ENCODE data around the gene DHX29.

DNA sequence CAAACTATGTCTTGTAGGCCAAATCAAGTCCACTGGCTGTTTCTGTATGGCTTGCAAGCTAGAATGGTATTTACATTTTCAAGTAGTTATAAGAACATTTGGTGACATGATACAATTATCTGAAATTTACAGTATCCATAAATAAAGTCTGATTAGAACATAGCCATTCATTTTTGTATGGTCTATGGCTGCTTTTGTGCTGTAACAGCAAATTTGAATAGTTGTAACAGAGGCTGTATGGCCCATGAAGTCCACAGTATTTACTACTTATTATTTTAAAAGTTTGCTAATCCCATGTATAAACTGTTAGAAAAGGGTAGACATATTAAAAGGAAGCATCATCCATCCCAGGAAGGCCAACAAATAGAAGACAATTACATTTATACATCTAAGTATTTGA is 17.7 kb downstream of the DHX29 start:
- TF ChIP-seq, protein P1, sequence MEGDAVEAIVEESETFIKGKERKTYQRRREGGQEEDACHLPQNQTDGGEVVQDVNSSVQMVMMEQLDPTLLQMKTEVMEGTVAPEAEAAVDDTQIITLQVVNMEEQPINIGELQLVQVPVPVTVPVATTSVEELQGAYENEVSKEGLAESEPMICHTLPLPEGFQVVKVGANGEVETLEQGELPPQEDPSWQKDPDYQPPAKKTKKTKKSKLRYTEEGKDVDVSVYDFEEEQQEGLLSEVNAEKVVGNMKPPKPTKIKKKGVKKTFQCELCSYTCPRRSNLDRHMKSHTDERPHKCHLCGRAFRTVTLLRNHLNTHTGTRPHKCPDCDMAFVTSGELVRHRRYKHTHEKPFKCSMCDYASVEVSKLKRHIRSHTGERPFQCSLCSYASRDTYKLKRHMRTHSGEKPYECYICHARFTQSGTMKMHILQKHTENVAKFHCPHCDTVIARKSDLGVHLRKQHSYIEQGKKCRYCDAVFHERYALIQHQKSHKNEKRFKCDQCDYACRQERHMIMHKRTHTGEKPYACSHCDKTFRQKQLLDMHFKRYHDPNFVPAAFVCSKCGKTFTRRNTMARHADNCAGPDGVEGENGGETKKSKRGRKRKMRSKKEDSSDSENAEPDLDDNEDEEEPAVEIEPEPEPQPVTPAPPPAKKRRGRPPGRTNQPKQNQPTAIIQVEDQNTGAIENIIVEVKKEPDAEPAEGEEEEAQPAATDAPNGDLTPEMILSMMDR (conservative IDR thresholded peaks at IDR 0.05): no peak
- TF ChIP-seq EZH2 (IDR thresholded peaks at IDR 0.05; ENCODE audit: low read depth): no peak

Data from PC-9 (cell line).